Activated naive CD4-positive, alpha-beta T cell treated with anti-CD3 and anti-CD28 coated beads for 36 hours (primary cell): ENCODE measurements around the gene LRRC19. TPM values are rescaled to one million over a fixed set of nuclear protein-coding genes. Genes with fewer than 3 reads are reported as not detected.

Experiments used
- CTCF ChIA-PET: fragments of 350-600 bp; sonication (Branson Sonifier 250); formaldehyde crosslinking; loops from one replicate; lab custom pipeline; 2021; ENCODE audit warnings: antibody characterized with exemption; lab: Charles Lee
- DNase-seq: peaks from one replicate; pipeline ENCODE4 v3.0.0-alpha.2; 2020
- H3K27ac Mint-ChIP-seq: one replicate; pipeline ENCODE4 v1.8.0; 2021; ENCODE audit warnings: mild to moderate bottlenecking, mixed read lengths
- H3K27me3 Mint-ChIP-seq: one replicate; pipeline ENCODE4 v1.8.0; 2021; ENCODE audit warnings: low read depth, mixed read lengths
- H3K36me3 Mint-ChIP-seq: one replicate; pipeline ENCODE4 v1.8.0; 2021; ENCODE audit warnings: low read depth, mixed read lengths
- H3K4me1 Mint-ChIP-seq: one replicate; pipeline ENCODE4 v1.8.0; 2021; ENCODE audit warnings: low read depth, mixed read lengths
- H3K4me3 Mint-ChIP-seq: one replicate; pipeline ENCODE4 v1.8.0; 2021; ENCODE audit warnings: mild to moderate bottlenecking, moderate library complexity, mixed read lengths
- H3K9me3 Mint-ChIP-seq: one replicate; pipeline ENCODE4 v1.8.0; 2021; ENCODE audit warnings: mixed read lengths
- intact Hi-C: fragments of 100-400 bp; cut with micrococcal nuclease; formaldehyde crosslinking; loops from one replicate; pipeline ENCODE4 v1.15.1; 2023
- total RNA-seq, 2 experiments: library from RNA; stranded (reverse); gene quantifications; one replicate each; pipeline ENCODE4 v1.2.3, GENCODE V29; 2021

LRRC19 gene, protein sequence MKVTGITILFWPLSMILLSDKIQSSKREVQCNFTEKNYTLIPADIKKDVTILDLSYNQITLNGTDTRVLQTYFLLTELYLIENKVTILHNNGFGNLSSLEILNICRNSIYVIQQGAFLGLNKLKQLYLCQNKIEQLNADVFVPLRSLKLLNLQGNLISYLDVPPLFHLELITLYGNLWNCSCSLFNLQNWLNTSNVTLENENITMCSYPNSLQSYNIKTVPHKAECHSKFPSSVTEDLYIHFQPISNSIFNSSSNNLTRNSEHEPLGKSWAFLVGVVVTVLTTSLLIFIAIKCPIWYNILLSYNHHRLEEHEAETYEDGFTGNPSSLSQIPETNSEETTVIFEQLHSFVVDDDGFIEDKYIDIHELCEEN
- not detected for total RNA-seq

- H3K27me3 Mint-ChIP-seq = no peaks in the 10 kb centered on the region
- CTCF ChIA-PET = no interaction called here
- no peaks in the 10 kb centered on the region for H3K4me1 Mint-ChIP-seq
- H3K27ac Mint-ChIP-seq = no peak within 1 kb of the TSS
- H3K36me3 Mint-ChIP-seq = peaks cover 1% of the 10 kb centered on the region
- no peaks in the 10 kb centered on the region for H3K9me3 Mint-ChIP-seq
- no peak for DNase-seq
- intact Hi-C loops = no loop called here
- H3K4me3 Mint-ChIP-seq = no peak within 1 kb of the TSS
Measured at GRCh38 chr9:27005491-27005890, at the start of gene LRRC19. LRRC19 (minus strand) TSS chr9:27005672; CDS start chr9:26999694, 5,978 bp downstream.

DNA sequence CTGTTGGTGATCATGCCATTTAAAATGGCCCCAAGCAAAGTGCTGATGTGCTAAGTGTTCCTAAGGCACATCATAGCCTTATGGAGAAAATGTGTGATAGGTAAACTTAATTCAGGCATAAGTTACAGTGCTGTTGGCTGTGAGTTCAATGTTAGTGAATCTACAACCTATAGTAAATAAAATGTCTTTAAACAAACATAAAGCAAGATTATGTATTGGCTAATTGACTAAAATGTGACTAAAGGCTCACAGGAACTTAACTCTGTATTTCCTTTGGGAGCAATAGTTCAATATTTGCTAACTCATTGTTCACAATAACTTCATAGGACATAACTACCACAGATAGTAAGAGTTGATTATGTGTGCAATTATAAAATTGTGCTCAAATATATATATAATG is 49.4 kb upstream of the LRRC19 start:
- H3K36me3 Mint-ChIP-seq = no peaks in the 10 kb centered on the region
- CTCF ChIA-PET = no interaction called here

GRCh38 chr9:27054125-27054524 is 48.7 kb upstream of the LRRC19 start:
- H3K36me3 Mint-ChIP-seq = no peaks in the 10 kb centered on the region
- H3K9me3 Mint-ChIP-seq = no peaks in the 10 kb centered on the region
- CTCF ChIA-PET = no interaction called here
- intact Hi-C loops = no loop called here
- DNase-seq = no peak
- H3K4me3 Mint-ChIP-seq = no peak overlapping the region
- H3K4me1 Mint-ChIP-seq = no peaks in the 10 kb centered on the region
- no peak overlapping the region for H3K27ac Mint-ChIP-seq
- no peaks in the 10 kb centered on the region for H3K27me3 Mint-ChIP-seq

More for the DNA sequence above, 49.4 kb upstream of the LRRC19 start:
- Mint-ChIP-seq H3K4me1 (no peaks in the 10 kb centered on the region), H3K27me3 (no peaks in the 10 kb centered on the region), H3K9me3 (no peaks in the 10 kb centered on the region), H3K4me3 (no peak overlapping the region), H3K27ac (no peak overlapping the region)
- intact Hi-C loops = no loop called here
- DNase-seq = no peak

DNA sequence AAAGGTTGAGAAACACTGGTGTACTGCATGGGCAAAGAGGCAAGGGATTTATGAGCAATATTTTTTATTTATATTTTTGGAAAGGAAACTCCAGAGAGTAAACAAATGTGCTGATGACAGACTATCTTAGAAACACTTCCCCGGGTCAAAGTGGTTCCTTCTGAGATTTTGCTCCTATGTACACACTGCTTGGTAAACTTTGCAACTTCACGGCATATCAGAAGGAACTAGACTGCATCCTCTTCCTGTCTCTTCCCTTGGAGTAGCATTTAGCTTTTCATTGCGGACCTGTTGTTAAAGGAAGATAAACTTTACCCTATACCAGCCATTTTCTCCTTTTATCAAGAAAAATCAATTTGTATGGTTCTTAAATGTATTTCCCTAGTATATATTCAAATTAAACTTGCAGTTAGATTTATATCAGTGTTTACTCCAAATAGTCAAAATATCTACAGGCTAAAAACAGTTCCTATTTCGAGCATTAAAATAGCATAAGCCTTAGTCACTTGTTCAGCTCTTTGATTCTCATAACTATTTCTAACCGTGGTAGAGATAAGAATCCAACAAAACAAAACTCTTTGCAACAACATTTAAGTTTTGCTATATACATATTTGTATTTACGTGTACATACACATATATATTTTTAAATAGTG is 48.0 kb upstream of the LRRC19 start:
- DNase-seq = no peak
- H3K9me3 Mint-ChIP-seq = no peaks in the 10 kb centered on the region
- intact Hi-C loops = no loop called here
- CTCF ChIA-PET = no interaction called here
- H3K4me3 Mint-ChIP-seq = no peak overlapping the region
- no peaks in the 10 kb centered on the region for H3K4me1 Mint-ChIP-seq
- no peak overlapping the region for H3K27ac Mint-ChIP-seq
- H3K27me3 Mint-ChIP-seq = no peaks in the 10 kb centered on the region
- no peaks in the 10 kb centered on the region for H3K36me3 Mint-ChIP-seq

DNA sequence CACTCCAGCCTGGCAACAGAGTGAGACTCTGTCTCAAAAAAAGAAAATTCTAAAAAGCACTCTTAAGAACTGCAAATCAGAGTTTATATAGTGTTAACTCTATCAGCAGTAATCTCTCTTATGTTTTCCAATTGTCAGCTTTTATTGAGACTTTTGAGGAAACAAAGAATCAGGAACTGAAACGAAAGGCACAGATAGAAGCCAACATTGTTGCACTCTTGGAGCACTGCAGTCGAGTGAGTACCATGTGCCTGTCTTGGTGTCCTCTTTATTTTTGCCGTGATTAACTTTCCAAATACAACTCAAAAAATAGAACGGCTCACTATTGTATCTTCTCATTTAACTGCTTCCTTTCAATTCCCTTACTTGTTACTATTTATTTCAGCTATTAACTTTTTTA is 41.7 kb upstream of the LRRC19 start:
- intact Hi-C loops = no loop called here
- Mint-ChIP-seq H3K27me3 (no peaks in the 10 kb centered on the region), H3K27ac (no peak overlapping the region), H3K36me3 (peaks cover 2% of the 10 kb centered on the region), H3K4me3 (no peak overlapping the region), H3K4me1 (no peaks in the 10 kb centered on the region), H3K9me3 (no peaks in the 10 kb centered on the region)
- DNase-seq = no peak
- CTCF ChIA-PET = no interaction called here

GRCh38 chr9:27043176-27043575 is 37.7 kb upstream of the LRRC19 start:
- DNase-seq = no peak
- H3K4me1 Mint-ChIP-seq = no peaks in the 10 kb centered on the region
- no peak overlapping the region for H3K27ac Mint-ChIP-seq
- no peak overlapping the region for H3K4me3 Mint-ChIP-seq
- H3K27me3 Mint-ChIP-seq = no peaks in the 10 kb centered on the region
- CTCF ChIA-PET = no interaction called here
- H3K36me3 Mint-ChIP-seq = peaks cover 1% of the 10 kb centered on the region
- intact Hi-C loops = no loop called here
- no peaks in the 10 kb centered on the region for H3K9me3 Mint-ChIP-seq

DNA sequence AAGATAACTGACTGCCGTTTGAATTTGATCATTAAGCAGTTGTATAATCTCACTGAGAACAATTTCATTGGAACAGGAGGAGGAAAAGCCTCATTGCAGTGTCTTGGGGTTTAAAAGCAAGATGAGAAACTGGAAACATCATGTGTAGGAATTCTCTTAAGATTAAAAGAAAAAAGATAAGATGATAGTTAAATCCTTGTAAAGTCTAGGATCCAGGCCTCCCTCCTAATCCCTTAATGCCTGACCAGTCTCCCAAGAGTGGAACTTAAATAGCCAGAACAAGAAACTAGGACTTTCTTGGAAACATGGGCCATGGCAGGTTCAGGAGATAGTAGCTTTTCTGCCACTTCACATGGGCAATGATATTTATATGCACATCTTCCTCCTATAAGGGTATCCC is 37.0 kb upstream of the LRRC19 start:
- DNase-seq = no peak
- Mint-ChIP-seq H3K4me3 (no peak overlapping the region), H3K9me3 (no peaks in the 10 kb centered on the region), H3K27ac (no peak overlapping the region), H3K4me1 (no peaks in the 10 kb centered on the region), H3K27me3 (no peaks in the 10 kb centered on the region), H3K36me3 (peaks cover 4% of the 10 kb centered on the region)
- intact Hi-C loops = no loop called here
- CTCF ChIA-PET = no interaction called here

DNA sequence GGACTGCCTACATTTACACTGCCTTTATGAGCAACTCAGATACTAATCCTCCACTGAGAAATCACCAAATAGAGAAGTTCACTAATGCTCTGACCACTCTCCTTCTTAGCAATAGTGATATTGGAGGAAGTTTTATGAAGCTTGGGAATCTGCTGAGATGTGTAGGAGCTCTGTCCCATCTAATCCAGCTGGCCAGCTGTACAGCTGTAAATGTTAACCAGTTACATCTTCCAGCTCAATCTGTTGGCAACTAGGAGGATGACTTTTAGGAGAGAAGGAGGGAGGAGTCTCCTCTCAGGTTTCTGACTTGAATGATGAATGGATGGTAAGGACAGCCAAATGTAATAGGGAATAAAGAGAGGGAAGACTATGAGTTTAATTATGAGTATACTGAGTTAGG is 36.3 kb upstream of the LRRC19 start:
- no peaks in the 10 kb centered on the region for H3K9me3 Mint-ChIP-seq
- peaks cover 6% of the 10 kb centered on the region for H3K36me3 Mint-ChIP-seq
- no peak overlapping the region for H3K27ac Mint-ChIP-seq
- intact Hi-C loops = no loop called here
- CTCF ChIA-PET = no interaction called here
- no peak overlapping the region for H3K4me3 Mint-ChIP-seq
- no peak for DNase-seq
- no peaks in the 10 kb centered on the region for H3K4me1 Mint-ChIP-seq
- H3K27me3 Mint-ChIP-seq = no peaks in the 10 kb centered on the region

- Mint-ChIP-seq H3K27ac (no peak overlapping the region), H3K4me1 (no peaks in the 10 kb centered on the region), H3K9me3 (no peaks in the 10 kb centered on the region), H3K27me3 (no peaks in the 10 kb centered on the region), H3K4me3 (no peak overlapping the region), H3K36me3 (peaks cover 11% of the 10 kb centered on the region)
- CTCF ChIA-PET = no interaction called here
- no peak for DNase-seq
- intact Hi-C loops = no loop called here
Measured at GRCh38 chr9:27037499-27037898, 32.0 kb upstream of the LRRC19 start.

- Mint-ChIP-seq H3K27me3 (no peaks in the 10 kb centered on the region), H3K9me3 (no peaks in the 10 kb centered on the region), H3K4me1 (no peaks in the 10 kb centered on the region), H3K27ac (no peak overlapping the region), H3K36me3 (peaks cover 12% of the 10 kb centered on the region), H3K4me3 (no peak overlapping the region)
- CTCF ChIA-PET = interaction anchor here (0.8 to 2.0 kb wide), 4 partner anchors 13 to 424 kb away, joined by 3 to 12 read pairs (median 6); no protein-coding TSS in a partner anchor
- DNase-seq = peak; percentile 78
- intact Hi-C loops = loop anchor here (1.0 to 5.0 kb wide), 3 partner anchors 242 to 513 kb away; no protein-coding TSS in a partner anchor
Measured at GRCh38 chr9:27033815-27034403, 28.4 kb upstream of the LRRC19 start.

DNA sequence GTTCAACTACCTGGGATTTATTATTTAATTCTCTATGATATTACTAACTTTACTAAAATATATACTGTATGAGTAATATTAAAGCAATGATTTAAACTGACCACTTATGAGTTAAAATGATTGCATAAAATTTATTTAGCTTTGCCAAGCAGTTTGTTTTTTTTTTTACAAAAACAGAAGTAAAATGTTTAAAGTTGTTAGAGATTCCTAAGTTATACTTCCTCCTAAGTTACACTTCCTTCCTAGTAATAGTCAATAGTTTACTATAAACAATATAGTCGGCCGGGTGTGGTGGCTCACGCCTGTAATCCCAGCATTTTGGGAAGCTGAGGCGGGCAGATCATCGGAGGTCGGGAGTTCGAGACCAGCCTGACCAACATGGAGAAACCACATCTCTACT is 23.7 kb upstream of the LRRC19 start:
- Mint-ChIP-seq H3K9me3 (peaks cover 3% of the 10 kb centered on the region), H3K4me3 (no peak overlapping the region), H3K36me3 (peaks cover 12% of the 10 kb centered on the region), H3K27ac (no peak overlapping the region), H3K4me1 (no peaks in the 10 kb centered on the region), H3K27me3 (no peaks in the 10 kb centered on the region)
- intact Hi-C loops = no loop called here
- no peak for DNase-seq
- CTCF ChIA-PET = no interaction called here

- Mint-ChIP-seq H3K27ac (no peak overlapping the region), H3K4me1 (no peaks in the 10 kb centered on the region), H3K27me3 (no peaks in the 10 kb centered on the region), H3K9me3 (peaks cover 3% of the 10 kb centered on the region), H3K36me3 (peaks cover 32% of the 10 kb centered on the region), H3K4me3 (no peak overlapping the region)
- intact Hi-C loops = no loop called here
- CTCF ChIA-PET = interaction anchor here (0.6 to 0.7 kb wide), 3 partner anchors 21 to 252 kb away, joined by 3 to 5 read pairs (median 4); no protein-coding TSS in a partner anchor
- DNase-seq = no peak
Measured at GRCh38 chr9:27022920-27023319, 17.4 kb upstream of the LRRC19 start.
